ENCODE results near the gene NRIP1.

DNA sequence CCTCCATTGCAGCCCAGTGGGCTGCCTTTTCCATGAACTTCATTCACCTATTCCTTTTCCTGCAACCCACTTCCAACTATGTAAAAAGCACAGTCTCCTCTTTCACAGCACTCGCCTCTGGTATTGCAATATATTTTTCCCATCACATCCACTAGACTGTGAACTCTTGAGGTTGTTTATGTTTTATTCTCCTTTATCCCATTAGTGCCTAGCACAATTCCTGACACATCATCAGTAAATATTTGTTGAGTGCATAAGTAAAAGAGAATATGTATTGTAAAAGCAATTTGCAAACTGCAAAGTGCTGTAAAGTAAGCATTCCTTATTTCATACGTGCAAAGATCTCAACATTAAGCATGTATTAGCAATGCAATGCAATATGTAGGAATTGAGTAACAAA, 27.9 kb upstream of the NRIP1 start:
- no peak for TF ChIP-seq CTCF (IDR thresholded peaks at IDR 0.05)
- TF ChIP-seq SIN3A (IDR thresholded peaks at IDR 0.05; ENCODE audit: borderline replicate concordance, insufficient read depth, low read depth, low read length) = no peak
